NB4 (cell line): Measurements from ENCODE around the gene LDLRAD3.
"Not testable (repeated sequence)": the region's sequence is repeated elsewhere in the genome, so short reads cannot be mapped to it uniquely, and the experiment has no call there.

Experiments
- DNase-seq: peaks from one replicate; pipeline ENCODE4 v3.0.0; 2010; ENCODE audit warnings: low read depth
- H3K4me3 ChIP-seq: one replicate; pipeline ENCODE4 v1.5.1; 2011; ENCODE audit warnings: mild to moderate bottlenecking, low read depth, low read length, moderate library complexity
- MYC ChIP-seq: IDR thresholded peaks from 2 replicates; pipeline ENCODE4 v1.6.1; 2011; ENCODE audit warnings: low read depth, low read length
- POLR2A ChIP-seq: IDR thresholded peaks from 2 replicates; pipeline ENCODE4 v1.6.1; 2011; ENCODE audit warnings: mild to moderate bottlenecking; ENCODE audit not compliant: insufficient read length; ENCODE audit errors: extremely low read depth
- TF ChIP-seq, protein P1 (sequence below): IDR thresholded peaks from one replicate; pipeline ENCODE4 v1.5.1; 2012; ENCODE audit warnings: low read depth, low read length
- TF ChIP-seq, protein P2 (sequence below): IDR thresholded peaks from 2 replicates; pipeline ENCODE4 v1.6.1; 2011; ENCODE audit warnings: low read depth, low read length

The LDLRAD3 gene

DNA sequence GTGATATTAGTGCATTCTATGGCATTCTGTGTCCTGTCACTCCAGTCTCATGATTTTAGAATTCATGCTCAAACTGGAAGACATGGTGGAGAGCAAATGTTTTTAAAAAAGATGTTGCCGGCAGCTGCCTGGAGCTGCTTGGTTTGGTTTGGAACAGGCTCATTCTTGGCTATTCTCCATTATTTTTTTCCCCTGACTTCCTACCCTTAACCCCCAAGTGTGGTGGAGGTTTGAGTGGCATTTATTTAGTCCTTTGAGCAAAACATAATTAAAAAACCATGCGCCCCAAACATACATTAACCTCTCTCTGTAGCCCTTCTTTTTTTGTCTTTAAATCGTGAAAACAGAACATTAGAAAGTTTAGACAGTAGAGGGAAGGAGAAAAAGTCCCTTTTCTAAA lies 94.7 kb downstream of the LDLRAD3 start:
- H3K4me3 ChIP-seq = no peak overlapping the region
- DNase-seq = no peak
- TF ChIP-seq POLR2A = no peak
- TF ChIP-seq, protein P1, sequence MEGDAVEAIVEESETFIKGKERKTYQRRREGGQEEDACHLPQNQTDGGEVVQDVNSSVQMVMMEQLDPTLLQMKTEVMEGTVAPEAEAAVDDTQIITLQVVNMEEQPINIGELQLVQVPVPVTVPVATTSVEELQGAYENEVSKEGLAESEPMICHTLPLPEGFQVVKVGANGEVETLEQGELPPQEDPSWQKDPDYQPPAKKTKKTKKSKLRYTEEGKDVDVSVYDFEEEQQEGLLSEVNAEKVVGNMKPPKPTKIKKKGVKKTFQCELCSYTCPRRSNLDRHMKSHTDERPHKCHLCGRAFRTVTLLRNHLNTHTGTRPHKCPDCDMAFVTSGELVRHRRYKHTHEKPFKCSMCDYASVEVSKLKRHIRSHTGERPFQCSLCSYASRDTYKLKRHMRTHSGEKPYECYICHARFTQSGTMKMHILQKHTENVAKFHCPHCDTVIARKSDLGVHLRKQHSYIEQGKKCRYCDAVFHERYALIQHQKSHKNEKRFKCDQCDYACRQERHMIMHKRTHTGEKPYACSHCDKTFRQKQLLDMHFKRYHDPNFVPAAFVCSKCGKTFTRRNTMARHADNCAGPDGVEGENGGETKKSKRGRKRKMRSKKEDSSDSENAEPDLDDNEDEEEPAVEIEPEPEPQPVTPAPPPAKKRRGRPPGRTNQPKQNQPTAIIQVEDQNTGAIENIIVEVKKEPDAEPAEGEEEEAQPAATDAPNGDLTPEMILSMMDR = no peak
- TF ChIP-seq, protein P2, sequence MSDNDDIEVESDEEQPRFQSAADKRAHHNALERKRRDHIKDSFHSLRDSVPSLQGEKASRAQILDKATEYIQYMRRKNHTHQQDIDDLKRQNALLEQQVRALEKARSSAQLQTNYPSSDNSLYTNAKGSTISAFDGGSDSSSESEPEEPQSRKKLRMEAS = no peak
- no peak for TF ChIP-seq MYC

DNA sequence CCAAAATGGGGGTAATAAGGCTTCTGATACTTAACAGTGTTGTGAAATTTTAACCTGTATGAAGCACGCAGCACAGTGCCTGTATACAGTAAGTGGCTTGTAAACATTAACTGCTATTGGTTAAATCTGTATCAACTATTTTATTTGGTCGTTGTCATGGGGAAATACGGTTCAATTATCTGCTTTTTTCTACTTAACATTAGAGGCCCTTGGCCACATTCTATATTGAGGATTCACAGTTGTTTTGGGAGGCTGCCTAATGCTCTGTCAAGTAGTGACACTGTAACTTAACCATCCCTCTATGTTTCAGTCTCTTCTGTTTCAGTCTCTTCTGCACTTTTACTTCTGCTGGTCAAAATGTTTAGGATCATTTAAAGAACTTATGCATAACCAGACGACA lies 95.6 kb downstream of the LDLRAD3 start:
- no peak for DNase-seq
- TF ChIP-seq POLR2A = no peak
- TF ChIP-seq, protein P1 = no peak
- TF ChIP-seq, protein P2 = no peak
- TF ChIP-seq MYC = no peak
- no peak overlapping the region for H3K4me3 ChIP-seq

DNA sequence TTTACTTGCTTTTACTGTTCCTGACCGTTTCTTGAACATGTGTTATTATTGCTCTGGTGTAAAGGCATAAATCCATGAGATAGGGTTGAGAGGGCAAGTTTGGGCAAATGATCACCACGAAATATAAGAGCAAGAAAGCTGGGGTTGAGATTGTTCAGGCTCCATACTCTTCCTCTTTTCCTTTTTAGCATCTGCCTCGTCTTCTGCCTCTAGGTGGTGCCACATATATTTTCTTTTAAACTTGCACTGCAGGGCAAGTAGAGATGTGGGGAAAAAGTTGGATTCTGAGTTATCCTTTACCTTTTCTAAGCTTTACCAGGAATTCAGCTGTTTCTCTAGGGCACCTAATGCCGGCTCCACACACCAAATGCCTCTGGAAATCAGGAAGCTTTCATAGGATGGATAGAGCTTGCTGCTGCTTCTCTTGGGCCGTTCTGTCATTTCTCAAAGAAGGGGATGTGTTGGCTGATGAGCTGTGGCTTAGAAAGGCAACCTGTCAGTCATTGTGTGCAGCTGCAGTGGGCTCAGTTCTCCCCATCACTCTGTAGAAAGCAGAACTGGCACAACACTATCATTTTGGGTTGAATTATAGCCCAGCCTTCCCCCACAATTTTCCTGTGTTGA lies 98.2 kb downstream of the LDLRAD3 start:
- TF ChIP-seq, protein P1 = peak; percentile 34
- no peak for TF ChIP-seq POLR2A
- TF ChIP-seq, protein P2 = no peak
- H3K4me3 ChIP-seq = no peak overlapping the region
- peak; percentile 33 for DNase-seq

GRCh38 chr11:36044636-36045035 lies 100.8 kb downstream of the LDLRAD3 start:
- no peak overlapping the region for H3K4me3 ChIP-seq
- TF ChIP-seq MYC = no peak
- TF ChIP-seq, protein P1 = no peak
- no peak for TF ChIP-seq POLR2A
- TF ChIP-seq, protein P2 = no peak
- no peak for DNase-seq

DNA sequence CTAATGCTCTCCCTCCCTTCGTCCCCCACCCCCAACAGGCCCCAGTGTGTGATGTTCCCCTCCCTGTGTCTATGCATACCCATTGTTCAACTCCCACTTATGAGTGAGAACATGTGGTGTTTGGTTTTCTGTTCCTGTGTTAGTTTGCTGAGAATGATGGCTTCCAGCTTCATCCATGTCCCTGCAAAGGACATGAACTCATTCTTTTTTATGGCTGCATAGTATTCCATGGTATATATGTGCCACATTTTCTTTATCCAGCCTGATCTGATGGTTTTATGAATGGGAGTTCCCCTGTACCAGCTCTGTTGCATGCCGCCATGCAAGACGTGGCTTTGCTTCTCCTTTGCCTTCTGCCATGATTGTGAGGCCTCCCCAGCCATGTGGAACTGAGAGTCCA lies 102.1 kb downstream of the LDLRAD3 start:
- not testable (repeated sequence) for DNase-seq, H3K4me3 ChIP-seq

- TF ChIP-seq, protein P2 = no peak
- no peak for TF ChIP-seq POLR2A
- TF ChIP-seq, protein P1 = no peak
- TF ChIP-seq MYC = no peak
- no peak for DNase-seq
- H3K4me3 ChIP-seq = no peak overlapping the region
Measured at GRCh38 chr11:36046932-36047331, 103.1 kb downstream of the LDLRAD3 start.
